Muscle layer of duodenum (tissue), 2 donors: Measurements from ENCODE around the gene DDX6.
"Not testable (repeated sequence)": the region's sequence is repeated elsewhere in the genome, so short reads cannot be mapped to it uniquely, and the experiment has no call there.

Experiments used
- H3K27ac ChIP-seq: one replicate; pipeline ENCODE4 v1.7.0; 2013; ENCODE audit warnings: mild to moderate bottlenecking, low read length
- H3K27me3 ChIP-seq: one replicate; pipeline ENCODE4 v1.7.0; 2013; ENCODE audit warnings: low read depth, mild to moderate bottlenecking, control low read depth, low read length
- H3K36me3 ChIP-seq, 2 donors: one replicate each; pipeline ENCODE4 v1.7.0; 2013; ENCODE audit warnings: low read length in 2 of 2, control low read depth in 1 of 2, mild to moderate bottlenecking in 1 of 2; ENCODE audit not compliant: insufficient read depth in 2 of 2, control insufficient read depth in 1 of 2
- H3K4me1 ChIP-seq, 2 donors: one replicate each; pipeline ENCODE4 v1.7.0; 2013; ENCODE audit warnings: low read length in 2 of 2, mild to moderate bottlenecking in 2 of 2, control low read depth in 1 of 2, moderate library complexity in 1 of 2; ENCODE audit not compliant: insufficient read depth in 2 of 2, control insufficient read depth in 1 of 2
- H3K4me3 ChIP-seq, 2 donors: one replicate each; pipeline ENCODE4 v1.7.0; 2013; ENCODE audit warnings: low read length in 2 of 2, low read depth in 1 of 2, mild to moderate bottlenecking in 1 of 2
- H3K9me3 ChIP-seq, 2 donors: one replicate each; pipeline ENCODE4 v1.7.0; 2013; ENCODE audit warnings: low read length in 2 of 2, control low read depth in 1 of 2, mild to moderate bottlenecking in 1 of 2; ENCODE audit not compliant: control insufficient read depth in 1 of 2
- donor health status: healthy.

Gene DDX6

GRCh38 chr11:118789501-118790356 is 1.2 kb downstream of the DDX6 start:
- Histone ChIP-seq H3K27me3 (no peaks in the 10 kb centered on the region), H3K9me3 (no peaks in the 10 kb centered on the region), H3K27ac (peak overlapping the region; percentile 100), H3K4me3 (peak overlapping the region; percentile 89 to 95), H3K36me3 (peaks cover 4 to 12% of the 10 kb centered on the region in 2 donors), H3K4me1 (peaks cover 5 to 35% of the 10 kb centered on the region in 2 donors)

- Histone ChIP-seq H3K27ac (no peak overlapping the region), H3K4me3 (peak overlapping the region in 1 of 2 donors; percentile 35), H3K9me3 (no peaks in the 10 kb centered on the region), H3K36me3 (peaks cover 10 to 24% of the 10 kb centered on the region in 2 donors), H3K4me1 (peaks cover 5 to 59% of the 10 kb centered on the region in 2 donors), H3K27me3 (no peaks in the 10 kb centered on the region)
Measured at GRCh38 chr11:118786657-118787056, 4.3 kb downstream of the DDX6 start.

GRCh38 chr11:118785362-118785761 is 5.6 kb downstream of the DDX6 start:
- Histone ChIP-seq H3K36me3 (peaks cover 17 to 21% of the 10 kb centered on the region in 2 donors), H3K9me3 (no peaks in the 10 kb centered on the region), H3K4me1 (peaks cover 5 to 67% of the 10 kb centered on the region in 2 donors), H3K27me3 (no peaks in the 10 kb centered on the region), H3K4me3 (no peak overlapping the region), H3K27ac (no peak overlapping the region)

GRCh38 chr11:118783724-118784495 is 7.1 kb downstream of the DDX6 start:
- no peaks in the 10 kb centered on the region for H3K9me3 ChIP-seq

GRCh38 chr11:118783324-118783723 is 7.6 kb downstream of the DDX6 start:
- H3K9me3 ChIP-seq, H3K27ac ChIP-seq, H3K4me3 ChIP-seq, H3K27me3 ChIP-seq: not testable (repeated sequence)
- Histone ChIP-seq H3K4me1 (peaks cover 5 to 62% of the 10 kb centered on the region in 2 donors), H3K36me3 (peaks cover 31 to 36% of the 10 kb centered on the region in 2 donors)

More at GRCh38 chr11:118783724-118784495, 7.1 kb downstream of the DDX6 start:
- peaks cover 5 to 67% of the 10 kb centered on the region in 2 donors for H3K4me1 ChIP-seq
- H3K27me3 ChIP-seq: no peaks in the 10 kb centered on the region
- H3K27ac ChIP-seq: no peak overlapping the region
- no peak overlapping the region for H3K4me3 ChIP-seq
- peaks cover 26 to 31% of the 10 kb centered on the region in 2 donors for H3K36me3 ChIP-seq

GRCh38 chr11:118778898-118779297 is 12.1 kb downstream of the DDX6 start:
- Histone ChIP-seq H3K9me3 (no peaks in the 10 kb centered on the region), H3K4me1 (peaks cover 4 to 48% of the 10 kb centered on the region in 2 donors), H3K36me3 (peaks cover 45 to 66% of the 10 kb centered on the region in 2 donors), H3K4me3 (no peak overlapping the region), H3K27ac (no peak overlapping the region), H3K27me3 (no peaks in the 10 kb centered on the region)

GRCh38 chr11:118774032-118774431 is 16.9 kb downstream of the DDX6 start:
- Histone ChIP-seq H3K36me3 (peaks cover 35 to 36% of the 10 kb centered on the region in 2 donors), H3K27me3 (no peaks in the 10 kb centered on the region), H3K4me3 (no peak overlapping the region), H3K9me3 (no peaks in the 10 kb centered on the region), H3K27ac (no peak overlapping the region), H3K4me1 (peaks cover 5 to 64% of the 10 kb centered on the region in 2 donors)

GRCh38 chr11:118771547-118772288 is 19.2 kb downstream of the DDX6 start:
- Histone ChIP-seq H3K27ac (peak overlapping the region; percentile 63), H3K4me1 (peaks cover 11 to 85% of the 10 kb centered on the region in 2 donors), H3K36me3 (peaks cover 23 to 25% of the 10 kb centered on the region in 2 donors), H3K9me3 (no peaks in the 10 kb centered on the region), H3K4me3 (no peak overlapping the region), H3K27me3 (no peaks in the 10 kb centered on the region)

- Histone ChIP-seq H3K4me1 (peaks cover 5 to 62% of the 10 kb centered on the region in 2 donors), H3K27ac (no peak overlapping the region), H3K36me3 (peaks cover 20 to 25% of the 10 kb centered on the region in 2 donors), H3K4me3 (no peak overlapping the region), H3K27me3 (no peaks in the 10 kb centered on the region), H3K9me3 (no peaks in the 10 kb centered on the region)
Measured at GRCh38 chr11:118768690-118769089, 22.3 kb downstream of the DDX6 start.

GRCh38 chr11:118766035-118766434 is 24.9 kb downstream of the DDX6 start:
- H3K4me1 ChIP-seq: peaks cover 5 to 35% of the 10 kb centered on the region in 2 donors
- no peaks in the 10 kb centered on the region for H3K27me3 ChIP-seq
- H3K9me3 ChIP-seq: no peaks in the 10 kb centered on the region
- H3K27ac ChIP-seq: no peak overlapping the region
- H3K4me3 ChIP-seq: no peak overlapping the region
- peaks cover 29 to 33% of the 10 kb centered on the region in 2 donors for H3K36me3 ChIP-seq
